ENCODE data around the gene EGR2.
"Not testable (repeated sequence)": the region's sequence is repeated elsewhere in the genome, so short reads cannot be mapped to it uniquely, and the experiment has no call there.

EGR2 gene

GRCh38 chr10:62792261-62792660 is 23.9 kb downstream of the EGR2 start:
- DNase-seq = no peak

DNA sequence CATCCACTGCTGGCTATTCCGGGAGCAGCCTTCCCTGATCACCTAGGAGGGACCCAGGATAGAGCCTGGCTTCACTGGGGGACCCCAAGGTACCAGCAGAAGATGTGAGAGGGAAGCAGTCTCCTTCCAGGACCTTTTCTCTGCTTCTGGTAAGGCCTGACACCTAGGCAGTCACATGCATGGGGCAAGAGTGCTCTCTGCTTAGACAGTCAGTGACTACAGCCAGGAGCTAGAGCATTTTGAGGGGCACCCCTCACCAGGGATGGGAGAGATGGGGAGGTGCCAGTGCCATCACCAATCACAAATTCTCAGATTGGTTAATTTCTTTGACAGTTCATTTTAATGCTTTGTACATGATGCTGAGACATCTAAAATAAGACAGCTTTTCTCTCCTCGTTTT is 25.6 kb downstream of the EGR2 start:
- DNase-seq = no peak

GRCh38 chr10:62790019-62790555 is 26.1 kb downstream of the EGR2 start:
- DNase-seq = no peak

- DNase-seq = no peak
These were observed 27.2 kb downstream of the EGR2 start for GRCh38 chr10:62788861-62789467.

GRCh38 chr10:62788285-62788684 is 27.9 kb downstream of the EGR2 start:
- DNase-seq = not testable (repeated sequence)

GRCh38 chr10:62784537-62784936 is 31.6 kb downstream of the EGR2 start:
- not testable (repeated sequence) for DNase-seq

DNA sequence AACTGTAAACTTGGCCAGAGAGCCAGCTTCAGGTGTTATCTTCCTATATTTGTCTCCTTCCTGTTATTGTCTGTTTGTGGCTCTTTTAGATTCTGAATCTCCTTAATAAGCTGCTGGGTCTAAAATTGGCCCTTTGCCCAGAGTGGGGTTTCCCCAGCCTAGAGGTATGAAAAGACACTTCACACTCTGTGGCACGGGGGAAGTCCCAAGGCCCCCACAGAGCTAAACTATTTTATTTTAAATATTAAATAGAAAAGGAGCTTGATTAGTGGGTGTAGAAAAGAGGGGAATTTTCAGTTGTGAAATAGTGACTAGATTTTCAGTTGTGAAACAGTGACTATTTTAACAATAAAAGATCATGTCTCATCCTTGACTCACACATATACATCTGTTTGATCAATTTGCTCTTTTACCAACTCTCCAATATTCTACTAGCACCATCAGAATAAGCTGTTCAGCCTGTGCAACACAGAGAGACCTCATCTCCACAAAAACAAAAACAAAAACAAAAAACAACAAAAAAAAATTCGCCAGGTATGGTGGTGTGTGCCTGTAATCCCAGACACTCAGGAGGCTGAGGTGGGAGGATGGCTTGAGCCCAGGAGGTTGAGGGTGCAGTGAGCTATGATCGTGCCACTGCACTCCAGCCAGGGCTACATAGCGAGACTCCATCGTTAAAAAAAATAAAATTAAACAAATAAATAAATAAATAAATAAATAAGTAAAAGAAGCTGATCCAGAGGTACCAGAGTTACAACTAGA is 36.5 kb downstream of the EGR2 start:
- DNase-seq = no peak

DNA sequence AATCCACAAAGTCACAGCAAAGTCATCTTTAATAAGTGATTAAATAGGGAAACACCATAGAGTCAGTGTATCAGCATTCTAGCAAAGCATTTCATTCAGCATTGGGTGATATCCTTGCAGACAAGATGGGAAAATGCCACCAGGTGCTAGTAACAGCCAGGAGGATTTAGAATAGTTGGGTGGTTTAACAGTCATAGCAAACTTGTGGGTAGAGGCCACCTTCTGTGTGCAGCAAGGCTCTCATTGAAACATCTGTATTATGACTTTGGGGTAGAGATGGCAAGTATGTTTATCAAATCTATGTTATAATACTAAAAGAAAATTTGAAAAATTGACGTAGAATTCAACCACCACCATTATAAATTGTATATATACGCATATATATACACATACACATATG is 38.0 kb downstream of the EGR2 start:
- DNase-seq = no peak

GRCh38 chr10:62772186-62772974 is 43.8 kb downstream of the EGR2 start:
- DNase-seq = no peak

DNA sequence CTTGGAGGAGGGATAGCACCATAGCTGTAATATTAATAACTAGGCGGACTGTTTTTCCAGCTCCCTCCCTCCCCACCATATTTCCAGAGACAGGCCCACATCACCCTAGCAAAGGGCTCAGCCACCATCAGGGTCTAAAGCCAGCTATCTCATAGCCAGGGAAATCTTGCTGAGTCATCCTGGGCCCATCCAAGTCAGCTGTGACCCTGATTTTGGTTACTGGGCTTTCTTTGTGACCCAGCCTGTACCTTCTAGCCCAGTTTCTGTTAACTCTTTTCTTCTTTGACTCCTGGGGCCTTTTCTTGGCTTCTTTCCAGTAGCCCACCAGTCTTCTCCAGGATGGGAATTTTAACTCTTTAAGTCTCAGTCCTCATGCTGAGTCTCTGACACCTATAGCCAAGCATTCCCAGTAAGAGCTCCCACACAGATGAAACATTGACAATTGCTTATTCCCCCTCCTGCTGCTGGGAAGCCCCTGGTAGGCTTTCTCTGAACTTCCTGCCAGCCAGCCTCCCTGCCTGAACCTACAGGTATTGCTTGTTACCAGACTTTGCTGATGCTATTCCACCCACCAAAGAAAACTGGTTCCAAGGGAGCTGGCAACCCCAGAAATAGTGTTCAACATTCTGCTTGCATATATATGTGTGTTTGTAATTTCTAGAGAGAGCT is 46.5 kb downstream of the EGR2 start:
- no peak for DNase-seq

DNA sequence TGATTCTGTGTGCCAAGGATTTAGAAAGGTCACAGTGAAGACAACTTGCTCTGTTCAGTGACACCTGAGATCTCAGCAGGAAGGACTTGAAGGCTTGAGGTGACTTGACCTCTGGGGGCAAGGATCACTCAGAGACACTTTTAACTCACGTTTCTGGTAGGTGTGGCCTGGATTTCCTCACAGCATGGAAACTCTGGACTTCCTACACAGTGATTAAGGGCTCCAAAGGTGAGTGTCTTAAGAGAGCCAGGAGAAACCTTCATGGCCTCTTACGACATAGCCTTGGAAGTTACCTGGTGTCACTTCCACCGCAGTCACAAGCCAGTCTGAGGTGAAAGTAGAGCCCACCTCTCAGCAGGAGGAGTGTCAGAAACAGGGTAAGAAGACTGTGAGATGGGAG is 49.8 kb downstream of the EGR2 start:
- DNase-seq = no peak

DNA sequence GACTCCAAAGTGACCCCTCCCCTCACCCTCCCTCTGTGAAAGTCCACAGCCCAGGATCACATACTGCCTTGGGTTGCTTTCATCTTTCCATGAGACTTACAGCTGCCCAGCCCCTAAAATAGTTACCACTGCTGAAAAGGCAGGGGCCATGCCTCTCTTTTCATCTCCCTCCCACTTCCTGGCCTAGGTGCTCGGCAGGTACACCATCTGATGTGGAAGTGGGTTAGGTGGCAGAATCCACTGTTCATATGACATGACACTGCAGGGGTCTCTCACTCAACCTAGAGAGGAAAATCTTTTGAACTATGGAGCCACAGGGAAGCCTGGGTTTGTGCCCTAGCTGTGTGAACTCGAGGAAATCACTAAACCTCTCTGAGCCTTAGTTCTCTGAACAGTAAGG is 50.4 kb downstream of the EGR2 start:
- DNase-seq = no peak

DNA sequence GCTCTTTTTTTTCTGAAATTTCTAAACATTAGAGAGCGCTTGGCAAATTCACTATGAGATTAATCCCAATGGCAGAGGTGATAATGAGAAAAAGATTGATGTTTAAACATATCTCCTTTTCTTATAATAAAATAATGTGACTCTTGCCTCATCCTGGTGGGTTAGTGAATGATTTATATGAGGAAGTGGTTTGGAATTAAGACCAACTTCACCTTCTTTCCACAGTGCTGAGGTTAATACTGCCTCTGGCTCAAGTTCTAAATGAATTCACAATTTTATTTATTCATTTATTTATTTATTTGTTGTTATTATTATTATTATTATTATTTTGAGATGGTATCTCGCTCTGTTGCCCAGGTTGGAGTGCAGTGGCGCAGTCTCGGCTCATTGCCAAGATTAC is 52.2 kb downstream of the EGR2 start:
- no peak for DNase-seq

GRCh38 chr10:62763155-62763554 is 53.0 kb downstream of the EGR2 start:
- no peak for DNase-seq

All from NCI-H2081 treated with DMSO at 0.1 percent for 48 hours (cell line).